Endothelial cell of umbilical vein (primary cell): ENCODE measurements around the gene PFKFB4.

Experiments
- CTCF ChIP-seq, 2 donors: IDR thresholded peaks; 1 replicate in 1 of 2; 2 replicates in 1 of 2; pipeline ENCODE4 v1.5.1; 2011; ENCODE audit warnings: low read length in 2 of 2, mild to moderate bottlenecking in 2 of 2, moderate library complexity in 2 of 2, control low read depth in 1 of 2, inconsistent platforms in 1 of 2, low read depth in 1 of 2; ENCODE audit not compliant: insufficient read depth in 1 of 2; ENCODE audit errors: extremely low read depth in 1 of 2
- EZH2 ChIP-seq: IDR thresholded peaks from 2 replicates; pipeline ENCODE4 v1.6.1; 2012; ENCODE audit warnings: borderline replicate concordance, low read depth, mild to moderate bottlenecking, moderate library complexity, low read length, inconsistent platforms; ENCODE audit not compliant: severe bottlenecking
- GATA2 ChIP-seq: IDR thresholded peaks from 2 replicates; pipeline ENCODE4 v1.7.0; 2011; ENCODE audit warnings: low read depth, mild to moderate bottlenecking, moderate library complexity, mixed read lengths, low read length; ENCODE audit not compliant: insufficient read length, insufficient read depth
- JUN ChIP-seq: IDR thresholded peaks from 2 replicates; pipeline ENCODE4 v1.6.1; 2011; ENCODE audit warnings: borderline replicate concordance, low read depth; ENCODE audit not compliant: insufficient read length, insufficient read depth
- MAX ChIP-seq: IDR thresholded peaks from 2 replicates; pipeline ENCODE4 v1.6.1; 2011; ENCODE audit not compliant: insufficient read depth, insufficient read length
- MYC ChIP-seq: IDR thresholded peaks from one replicate; pipeline ENCODE4 v1.6.1; 2011; ENCODE audit warnings: mild to moderate bottlenecking, low read depth, low read length
- POLR2A ChIP-seq: IDR thresholded peaks from 2 replicates; pipeline ENCODE4 v1.6.1; 2012; ENCODE audit warnings: low read depth, mild to moderate bottlenecking, control low read depth, low read length
- POLR2AphosphoS5 ChIP-seq: IDR thresholded peaks from 2 replicates; pipeline ENCODE4 v1.6.1; 2012; ENCODE audit warnings: low read depth, mild to moderate bottlenecking, control low read depth, low read length, moderate library complexity; ENCODE audit not compliant: insufficient read depth

- no peak for TF ChIP-seq EZH2
- TF ChIP-seq CTCF (IDR thresholded peaks at IDR 0.05; ENCODE audit: extremely low read depth in 1 of 2, insufficient read depth in 1 of 2, low read depth in 1 of 2, low read length in 2 of 2) = no peak
- TF ChIP-seq JUN = no peak
- TF ChIP-seq POLR2A = no peak
- TF ChIP-seq MAX = no peak
- TF ChIP-seq POLR2AphosphoS5 = no peak
- TF ChIP-seq GATA2 = no peak
- TF ChIP-seq MYC = no peak
Observed at GRCh38 chr3:48536785-48537184, 19.8 kb downstream of the PFKFB4 start.
